HG03064 (cell line): ENCODE measurements around the gene AQP5.

Experiments used
- ATAC-seq: cut with Tn5 transposase; IDR thresholded peaks from one replicate; pipeline ENCODE4 v1.9.1; 2021; ENCODE audit warnings: low read depth; ENCODE audit not compliant: unreplicated experiment

AQP5 gene

DNA sequence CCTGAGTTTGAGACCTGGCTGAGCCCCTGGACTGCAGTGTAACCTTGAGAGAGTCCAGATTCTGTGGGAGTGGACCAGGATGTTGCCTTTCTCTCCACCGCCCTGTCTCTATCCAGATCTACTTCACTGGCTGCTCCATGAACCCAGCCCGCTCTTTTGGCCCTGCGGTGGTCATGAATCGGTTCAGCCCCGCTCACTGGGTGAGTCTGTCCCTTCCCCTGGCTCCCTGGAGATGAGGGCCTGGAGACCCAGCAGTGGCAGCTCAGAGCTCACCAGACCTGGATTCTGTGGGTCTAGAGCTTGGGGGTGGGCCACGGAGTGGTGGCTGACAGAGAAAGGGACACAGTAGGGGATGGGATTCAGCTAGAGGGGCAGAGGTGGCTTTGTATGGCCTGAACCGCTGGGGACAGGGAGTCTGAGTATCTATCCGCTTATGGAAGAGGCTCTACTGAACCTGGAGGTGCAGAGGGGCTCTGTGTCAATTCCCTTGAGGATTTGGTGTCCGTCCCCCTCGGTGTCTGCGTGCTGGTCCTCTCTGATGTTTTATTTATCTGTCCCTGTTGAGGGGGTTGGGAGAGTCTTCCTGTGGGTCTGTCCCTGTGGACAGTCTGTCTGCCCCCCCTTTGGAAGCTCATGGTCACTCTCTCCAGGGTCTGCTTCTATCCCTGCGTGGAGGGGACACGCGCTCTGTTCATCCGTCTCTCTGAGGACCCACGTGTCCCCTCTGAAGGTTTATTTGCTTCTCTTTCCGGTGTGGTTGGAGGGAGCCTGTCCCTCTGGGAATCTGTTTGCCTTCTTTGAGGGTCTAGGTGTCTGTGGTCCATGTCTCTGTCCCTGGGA, 2.5 kb downstream of the AQP5 start:
- ATAC-seq, result no peak

DNA sequence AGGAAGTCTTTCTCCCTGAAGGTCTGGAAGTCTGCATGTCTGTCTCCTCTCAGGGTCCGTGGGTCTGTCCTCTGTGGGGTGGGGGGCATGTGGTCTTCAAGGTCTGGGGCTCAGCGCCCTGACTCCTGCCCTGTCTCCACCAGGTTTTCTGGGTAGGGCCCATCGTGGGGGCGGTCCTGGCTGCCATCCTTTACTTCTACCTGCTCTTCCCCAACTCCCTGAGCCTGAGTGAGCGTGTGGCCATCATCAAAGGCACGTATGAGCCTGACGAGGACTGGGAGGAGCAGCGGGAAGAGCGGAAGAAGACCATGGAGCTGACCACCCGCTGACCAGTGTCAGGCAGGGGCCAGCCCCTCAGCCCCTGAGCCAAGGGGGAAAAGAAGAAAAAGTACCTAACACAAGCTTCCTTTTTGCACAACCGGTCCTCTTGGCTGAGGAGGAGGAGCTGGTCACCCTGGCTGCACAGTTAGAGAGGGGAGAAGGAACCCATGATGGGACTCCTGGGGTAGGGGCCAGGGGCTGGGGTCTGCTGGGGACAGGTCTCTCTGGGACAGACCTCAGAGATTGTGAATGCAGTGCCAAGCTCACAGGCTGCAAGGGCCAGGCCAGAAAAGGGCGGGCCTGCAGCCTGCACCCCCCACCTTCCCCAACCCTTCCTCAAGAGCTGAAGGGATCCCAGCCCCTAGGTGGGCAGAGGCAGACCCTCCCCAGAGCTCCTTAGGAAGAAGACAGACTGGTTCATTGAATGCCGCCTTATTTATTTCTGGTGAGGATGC, 3.4 kb downstream of the AQP5 start:
- no peak for ATAC-seq

DNA sequence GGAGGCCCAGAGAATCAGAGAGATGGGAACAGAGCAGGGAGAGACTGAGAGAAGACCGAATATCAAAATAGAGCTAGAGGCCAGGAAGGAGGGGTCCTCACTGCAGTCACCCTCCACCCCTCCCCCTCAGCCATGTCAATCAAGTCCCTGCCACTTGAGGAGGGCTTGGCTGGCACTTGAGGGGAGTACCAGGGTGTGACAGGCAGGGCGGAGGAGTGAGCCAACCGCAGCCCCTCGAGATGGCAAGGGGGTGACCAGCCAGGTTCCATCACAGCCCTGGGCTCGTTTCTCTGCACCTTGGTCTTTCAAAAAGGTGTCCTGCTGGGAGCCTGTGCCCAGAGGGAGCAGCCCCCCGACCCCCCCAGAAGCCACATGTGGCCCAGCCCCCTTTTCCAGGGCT, 4.2 kb downstream of the AQP5 start:
- ATAC-seq, result no peak

DNA sequence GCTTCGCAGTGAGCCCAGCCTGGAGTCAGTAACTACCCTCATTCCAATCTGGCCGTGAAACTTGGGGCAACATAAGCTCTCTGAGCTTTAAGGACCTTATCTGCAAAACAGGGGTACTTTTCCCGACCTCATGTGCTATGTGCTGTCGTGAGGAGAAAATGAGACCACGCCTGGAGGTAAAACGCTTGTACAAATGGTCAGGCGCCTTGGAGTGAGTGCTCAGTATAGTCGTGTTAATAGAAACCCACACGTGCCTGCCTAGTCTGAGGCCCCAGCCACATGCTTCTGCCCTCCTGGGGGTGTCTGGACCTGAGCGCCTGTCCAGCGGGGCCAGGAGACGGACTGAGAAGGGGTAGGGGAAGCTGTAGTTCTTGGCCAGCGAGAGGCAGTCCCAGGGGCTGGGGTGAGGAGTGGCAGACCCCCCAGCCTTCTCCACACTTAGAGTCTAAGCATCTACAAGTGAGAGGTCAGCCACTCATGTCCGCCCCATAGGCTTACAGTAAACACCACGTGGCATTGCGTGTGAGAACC, 4.9 kb downstream of the AQP5 start:
- no peak for ATAC-seq

DNA sequence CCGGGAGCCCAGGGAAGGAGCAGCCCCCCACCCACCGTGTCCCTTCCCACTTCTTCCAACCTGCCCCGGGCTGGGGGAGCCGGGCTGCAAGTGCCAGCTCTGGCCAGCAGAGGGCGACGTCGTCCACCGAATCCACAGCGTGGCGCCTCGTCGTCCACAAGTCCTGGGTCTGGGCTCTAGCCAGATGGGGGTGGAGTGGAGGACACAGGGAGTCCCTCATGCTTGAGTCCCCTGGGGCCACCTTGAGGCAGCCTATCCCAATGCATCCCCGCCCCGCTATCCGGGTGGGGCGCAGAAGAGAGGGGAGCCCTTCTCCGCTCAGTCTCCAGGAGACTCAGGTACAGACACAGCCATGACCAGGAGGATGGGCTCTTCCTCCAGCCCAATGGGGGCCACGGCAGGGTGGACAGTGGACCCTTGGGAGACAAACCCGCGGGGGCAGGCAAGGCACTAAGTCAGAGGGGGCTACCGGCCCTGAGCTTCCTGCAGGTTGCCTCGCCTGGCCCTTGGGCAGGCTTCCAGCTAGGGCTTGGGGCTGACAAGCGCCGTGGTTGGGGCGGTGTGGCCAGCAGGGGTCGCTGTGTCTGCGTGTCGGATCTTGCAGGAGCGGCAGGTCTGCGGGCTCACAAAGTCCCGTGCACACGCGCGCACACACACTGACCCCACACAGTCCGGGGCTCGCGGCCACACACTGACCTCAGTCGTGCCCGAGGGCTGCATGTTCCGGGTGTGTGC, 5.5 kb downstream of the AQP5 start:
- ATAC-seq, result no peak

DNA sequence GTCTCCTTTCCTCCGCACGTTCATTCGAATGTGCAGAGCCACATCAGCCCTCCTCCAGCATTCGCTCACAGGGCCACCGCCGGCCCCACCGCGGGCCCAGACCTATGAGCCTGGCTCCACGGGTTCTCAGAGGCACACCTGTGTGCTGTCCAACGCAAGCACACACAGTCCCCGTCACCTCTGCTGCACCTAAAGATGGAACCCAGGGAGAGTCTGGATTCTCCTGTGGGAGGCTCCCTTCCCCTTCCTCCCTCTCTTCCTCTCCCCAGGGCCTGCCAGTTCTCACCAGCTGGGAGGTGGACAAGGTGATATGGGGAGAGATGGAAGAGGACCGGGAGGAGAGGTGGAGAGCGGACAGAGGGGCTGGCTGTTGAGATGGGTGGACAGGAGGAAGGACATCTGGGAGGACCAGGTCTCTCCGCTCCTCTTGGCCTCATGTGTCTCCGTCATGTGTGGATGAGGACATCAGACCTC, 6.1 kb downstream of the AQP5 start:
- no peak for ATAC-seq

DNA sequence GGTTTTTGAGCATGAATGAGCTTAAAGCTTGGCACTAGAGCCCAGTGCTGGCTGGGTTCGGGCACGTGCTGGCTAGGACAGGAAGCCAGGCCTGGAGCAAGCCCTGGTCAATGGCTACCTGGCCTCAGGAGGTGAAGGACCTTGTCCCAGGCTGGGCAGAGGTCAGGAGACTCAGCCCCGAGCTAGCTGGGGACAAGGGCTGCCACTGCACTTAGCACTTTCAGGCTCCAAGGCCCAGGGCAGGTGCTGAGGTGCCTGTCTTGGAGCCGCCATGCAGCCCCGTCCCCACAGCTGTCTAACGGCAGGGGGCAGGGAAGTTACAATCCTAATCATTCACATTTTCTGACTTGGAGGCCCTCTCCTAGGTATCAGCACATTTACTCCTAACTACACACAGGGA, 6.8 kb downstream of the AQP5 start:
- no peak for ATAC-seq

DNA sequence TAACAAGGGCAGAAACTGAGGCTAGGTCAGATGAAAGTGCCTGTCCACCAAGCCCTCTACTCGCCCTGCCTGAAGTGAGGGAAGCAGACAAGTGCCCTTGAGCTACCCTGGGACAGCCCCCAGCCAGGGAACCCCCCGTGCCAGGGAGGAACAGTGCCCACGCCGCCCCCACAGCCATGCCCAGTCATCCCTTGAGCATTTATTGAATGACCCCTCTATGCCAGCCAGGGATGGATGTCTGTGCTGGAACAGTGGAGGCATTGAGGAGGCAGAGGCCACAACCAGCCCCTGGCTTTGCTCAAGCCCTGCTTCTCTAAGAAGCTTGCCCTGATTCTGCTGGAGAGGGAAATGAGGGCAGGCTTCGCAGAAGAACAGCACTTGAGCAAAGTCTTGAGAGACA, 7.4 kb downstream of the AQP5 start:
- no peak for ATAC-seq

DNA sequence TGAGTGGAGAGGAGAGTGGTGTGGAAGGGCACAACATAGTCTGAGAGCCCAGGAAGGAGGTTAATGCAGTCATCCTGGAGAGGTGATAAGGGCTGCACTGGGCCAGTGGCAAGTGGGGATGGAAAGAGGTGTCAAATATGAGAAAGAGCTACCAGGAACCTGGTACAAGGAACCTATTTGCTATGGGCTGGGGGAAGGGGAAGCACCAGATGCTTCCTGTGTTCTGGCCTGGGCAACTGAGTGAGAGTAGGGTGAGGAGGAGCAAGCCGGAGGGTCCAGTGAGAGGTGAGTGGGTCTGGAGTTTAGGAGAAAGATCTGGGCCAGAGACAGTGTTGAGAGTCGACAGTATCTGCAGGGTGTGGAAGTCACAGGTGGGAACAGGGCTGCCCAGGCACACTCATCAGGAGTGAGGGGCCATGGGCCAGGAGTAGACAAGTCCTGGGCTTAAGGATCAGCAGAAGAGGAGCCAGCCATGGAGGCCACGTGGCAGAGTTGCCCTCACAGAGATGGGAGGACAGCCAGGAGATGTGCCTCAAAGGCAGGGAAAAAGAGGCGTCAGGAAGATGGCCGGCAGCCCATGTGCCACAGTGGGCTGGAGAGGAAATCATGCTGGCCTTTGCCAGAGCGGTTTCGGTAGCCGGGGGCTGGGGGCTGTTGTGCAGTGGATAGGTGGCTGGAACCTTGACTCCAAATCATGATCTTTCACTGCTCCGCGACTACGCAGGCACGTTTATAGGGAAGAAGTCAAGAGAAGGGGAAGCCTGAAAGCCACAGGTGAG, 8.2 kb downstream of the AQP5 start:
- no peak for ATAC-seq

DNA sequence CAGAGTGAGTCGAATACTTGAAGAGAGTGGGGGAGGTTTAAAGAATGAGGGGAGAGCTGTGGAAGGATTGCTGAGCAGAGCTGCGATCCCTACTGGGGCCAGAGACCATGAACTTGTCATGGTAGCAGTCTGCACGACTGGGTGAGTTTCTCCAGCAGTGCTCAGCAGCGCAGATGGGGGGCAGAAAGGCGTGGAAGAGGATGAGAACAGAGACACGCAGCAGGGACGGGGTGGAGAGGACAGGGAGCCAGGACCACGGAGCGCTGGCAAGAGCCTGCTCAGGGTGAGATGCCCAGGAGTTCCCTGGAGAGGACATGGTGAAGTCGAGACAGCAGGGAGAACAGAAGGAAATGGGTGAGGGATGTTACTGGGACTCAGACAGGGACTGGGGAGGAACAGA, 9.0 kb downstream of the AQP5 start:
- no peak for ATAC-seq

DNA sequence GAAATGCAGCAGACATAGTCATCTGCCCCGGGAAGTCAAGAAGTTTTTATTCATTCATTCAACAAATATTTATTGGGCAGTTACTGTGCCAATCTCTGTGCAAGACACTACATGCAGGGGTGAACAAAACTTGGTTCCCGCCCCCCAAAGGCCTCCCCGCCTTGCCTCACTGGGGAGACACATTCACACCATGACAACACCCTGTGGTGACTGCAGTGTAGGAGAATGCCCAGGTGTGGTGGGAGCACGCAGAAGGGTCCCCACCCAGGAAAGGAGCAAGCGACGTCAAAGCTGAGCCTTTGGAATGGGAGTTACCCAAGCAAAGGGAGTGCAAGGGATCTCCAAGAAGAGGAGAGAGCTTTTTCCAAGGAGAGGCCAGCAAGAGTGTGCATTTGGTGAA, 9.5 kb downstream of the AQP5 start:
- no peak for ATAC-seq

DNA sequence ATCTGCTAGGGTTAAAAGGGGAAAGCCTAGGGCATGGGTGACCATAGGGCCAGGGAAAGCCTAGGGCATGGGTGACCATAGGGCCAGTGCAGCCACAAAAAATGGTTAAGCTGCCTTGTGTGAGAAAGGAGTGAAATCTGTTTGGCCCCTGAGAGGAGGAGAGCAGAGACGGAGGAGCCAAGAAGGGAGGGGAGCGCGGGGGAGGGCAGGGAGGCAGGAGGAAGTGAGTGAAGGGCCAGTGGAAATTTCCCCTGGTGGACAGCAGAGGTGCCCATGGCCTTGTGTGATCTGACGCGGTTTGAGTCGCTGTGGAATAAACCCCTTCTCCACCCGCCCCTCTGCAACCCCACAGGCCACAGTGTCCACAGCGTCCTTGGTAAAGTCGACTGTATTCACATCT, 10.5 kb downstream of the AQP5 start:
- ATAC-seq, result no peak

DNA sequence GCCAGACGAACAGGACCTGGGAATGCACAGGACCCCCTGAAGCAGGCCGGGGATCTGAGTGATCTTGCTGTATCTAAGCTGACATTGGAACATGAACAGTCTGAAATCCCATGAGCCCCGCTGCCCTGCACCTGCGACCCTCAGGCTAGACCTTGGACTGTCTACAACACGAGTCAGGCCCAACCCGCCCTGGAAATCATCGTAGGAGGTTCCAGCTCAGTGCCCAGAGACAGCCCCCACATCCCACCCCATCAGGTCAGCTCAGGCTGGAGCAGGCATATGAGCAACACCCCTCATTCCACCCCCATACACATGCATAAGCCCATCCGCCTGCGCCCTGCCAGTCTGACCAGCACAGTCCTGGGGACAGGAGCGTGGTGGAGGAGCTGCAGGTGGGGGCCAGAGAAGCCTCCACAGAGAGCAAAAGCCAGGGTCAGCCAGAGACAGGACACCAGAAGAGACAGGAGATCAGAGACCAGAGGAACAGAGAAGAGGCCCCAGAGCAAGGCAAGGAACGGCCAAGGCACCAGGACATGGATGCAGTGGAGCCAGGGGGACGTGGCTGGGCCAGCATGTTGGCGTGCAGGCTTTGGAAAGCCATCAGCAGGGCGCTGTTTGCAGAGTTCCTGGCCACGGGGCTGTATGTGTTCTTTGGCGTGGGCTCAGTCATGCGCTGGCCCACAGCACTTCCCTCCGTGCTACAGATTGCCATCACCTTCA, 11.1 kb downstream of the AQP5 start, which contains the start of gene AQP6:
TSS of gene AQP6 (plus strand) at position 307 of the 720 bp plus-strand sequence. CDS start at position 534, 227 bp downstream.
- ATAC-seq, result no peak

DNA sequence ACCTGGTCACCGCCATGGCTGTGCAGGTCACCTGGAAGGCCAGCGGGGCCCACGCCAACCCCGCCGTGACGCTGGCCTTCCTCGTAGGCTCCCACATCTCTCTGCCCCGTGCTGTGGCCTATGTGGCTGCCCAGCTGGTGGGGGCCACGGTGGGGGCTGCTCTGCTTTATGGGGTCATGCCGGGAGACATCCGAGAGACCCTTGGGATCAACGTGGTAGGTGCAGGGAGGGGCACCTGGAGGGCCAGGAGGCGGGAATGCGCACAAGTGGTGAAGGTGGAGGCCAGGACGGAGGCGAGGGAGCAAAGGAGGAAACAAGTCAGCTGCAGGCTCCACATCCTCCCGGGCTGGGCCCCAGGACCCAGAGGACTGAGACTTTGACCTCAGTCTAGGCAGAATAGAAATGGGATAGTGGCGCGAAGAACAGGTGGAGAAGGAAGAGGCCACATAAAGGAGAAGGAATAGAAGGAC, 11.7 kb downstream of the AQP5 start:
- ATAC-seq, result no peak

DNA sequence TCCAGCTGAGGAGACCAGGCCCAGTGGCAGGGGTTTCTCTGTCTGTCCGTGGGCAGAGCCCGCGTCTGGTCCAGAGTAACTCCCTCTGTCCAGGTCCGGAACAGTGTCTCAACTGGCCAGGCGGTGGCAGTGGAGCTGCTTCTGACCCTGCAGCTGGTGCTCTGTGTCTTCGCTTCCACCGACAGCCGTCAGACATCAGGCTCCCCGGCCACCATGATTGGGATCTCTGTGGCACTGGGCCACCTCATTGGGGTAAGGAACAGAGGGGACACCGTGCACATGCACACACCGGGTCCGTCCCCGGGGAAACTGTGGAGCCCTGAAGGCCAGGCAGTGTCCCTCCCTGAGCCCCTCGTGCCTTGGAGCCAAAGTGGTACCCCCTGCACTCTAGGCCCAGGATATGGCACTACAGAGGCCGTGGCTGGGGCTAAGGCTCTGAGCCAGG, 12.6 kb downstream of the AQP5 start:
- ATAC-seq, result no peak

DNA sequence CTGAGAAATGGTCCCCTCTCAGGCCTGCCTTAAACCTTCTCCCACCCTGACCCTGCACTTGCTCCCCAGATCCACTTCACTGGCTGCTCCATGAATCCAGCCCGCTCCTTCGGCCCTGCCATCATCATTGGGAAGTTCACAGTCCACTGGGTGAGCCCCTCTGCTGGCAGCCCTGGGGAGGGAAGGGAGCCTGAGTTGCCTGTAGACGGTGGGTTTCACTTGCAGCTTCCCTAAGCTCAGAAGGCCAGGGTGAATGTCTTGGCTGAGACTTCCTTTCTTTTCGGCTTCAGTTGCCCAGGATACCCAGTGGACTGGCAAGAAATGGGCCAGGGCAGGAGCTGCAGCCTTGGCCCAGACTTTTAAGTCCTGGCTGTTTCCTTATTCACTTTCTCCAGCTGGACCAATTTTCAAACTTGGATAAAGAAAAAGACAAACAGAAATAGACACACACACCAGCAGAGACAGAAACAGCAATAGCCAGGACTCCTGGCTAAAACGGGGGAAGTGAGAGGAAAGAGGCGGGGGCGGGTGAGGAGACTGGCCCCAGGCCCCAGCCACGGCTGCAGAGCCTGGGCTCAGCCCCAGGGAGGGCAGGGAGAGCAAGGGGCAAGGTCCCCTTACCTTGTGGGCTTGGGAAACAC, 13.1 kb downstream of the AQP5 start:
- no peak for ATAC-seq

DNA sequence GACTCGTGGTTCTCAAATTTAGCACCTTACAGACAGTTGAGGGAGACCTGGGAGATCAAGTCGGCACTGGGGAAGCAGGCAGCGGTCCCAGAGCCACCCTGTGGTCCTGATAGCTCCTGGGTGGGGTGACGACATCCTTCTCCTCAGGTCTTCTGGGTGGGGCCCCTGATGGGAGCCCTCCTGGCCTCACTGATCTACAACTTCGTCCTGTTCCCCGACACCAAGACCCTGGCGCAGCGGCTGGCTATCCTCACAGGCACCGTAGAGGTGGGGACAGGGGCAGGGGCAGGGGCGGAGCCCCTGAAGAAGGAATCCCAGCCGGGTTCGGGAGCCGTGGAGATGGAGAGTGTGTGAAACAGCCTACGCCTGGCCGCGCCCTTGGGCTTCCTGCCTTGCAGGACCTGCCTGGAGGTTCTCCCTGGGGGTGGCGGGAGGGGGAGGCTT, 13.7 kb downstream of the AQP5 start:
- no peak for ATAC-seq

DNA sequence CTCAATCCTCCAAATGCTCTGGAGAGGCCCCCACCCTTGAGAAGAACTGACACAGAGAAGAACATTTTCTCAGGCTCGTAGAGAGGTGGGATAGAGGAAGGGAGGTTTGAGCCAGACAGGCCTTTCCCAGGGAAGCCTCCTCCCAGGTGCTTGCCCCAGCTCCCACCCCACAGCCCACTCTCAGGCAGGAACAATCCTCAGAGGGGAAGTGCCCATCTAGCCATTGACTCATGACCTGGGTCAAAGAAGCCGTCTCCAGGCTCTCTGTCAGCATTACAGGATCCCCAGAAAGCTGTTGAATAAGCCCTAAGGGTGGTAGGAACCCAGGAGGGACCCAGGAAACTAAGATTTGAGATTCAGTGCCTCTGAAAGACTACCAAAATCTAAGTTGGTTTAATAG, 14.9 kb downstream of the AQP5 start:
- ATAC-seq, result no peak

DNA sequence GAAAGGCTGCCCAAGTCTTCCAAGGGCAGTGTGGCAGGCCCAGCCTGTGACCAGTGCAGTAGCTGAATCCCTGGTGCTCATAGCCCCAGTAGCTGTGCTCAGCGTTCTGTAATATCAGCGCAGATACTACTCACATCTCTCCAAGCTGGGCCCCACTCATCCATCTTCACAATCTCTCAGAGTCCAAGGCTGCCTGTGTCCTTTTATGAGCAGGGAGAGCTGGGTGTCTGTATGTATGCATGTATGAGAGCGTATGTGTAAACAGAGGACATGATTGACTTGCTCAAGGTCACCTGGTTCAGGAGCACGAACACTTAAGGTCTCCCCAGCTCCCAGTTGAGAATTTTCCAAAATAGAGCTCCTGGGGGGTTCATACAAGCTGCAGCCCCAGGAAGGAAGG, 16.5 kb downstream of the AQP5 start:
- ATAC-seq, result no peak
